Neutrophil (primary cell): ENCODE results near the gene HOXA11.

Experiments
- H3K27ac ChIP-seq: fragments of 200-600 bp; sonication (generic); 2 replicates; pipeline ENCODE4 v1.5.1; 2016; ENCODE audit warnings: mild to moderate bottlenecking, moderate library complexity
- H3K27me3 ChIP-seq: fragments of 200-600 bp; sonication (generic); 2 replicates; pipeline ENCODE4 v1.6.0; 2016; ENCODE audit warnings: mild to moderate bottlenecking
- H3K36me3 ChIP-seq: fragments of 200-600 bp; sonication (generic); 2 replicates; pipeline ENCODE4 v1.5.1; 2017
- H3K4me1 ChIP-seq, 2 experiments: fragments of 200-600 bp in 1 of 2; sonication (generic) in 1 of 2; 1 replicate in 1 of 2; 2 replicates in 1 of 2; pipeline versions ENCODE4 v1.5.1 to v1.6.1; 2013 to 2016; ENCODE audit warnings: low read depth in 1 of 2, low read length in 1 of 2, mild to moderate bottlenecking in 1 of 2, moderate library complexity in 1 of 2; ENCODE audit not compliant: control insufficient read depth in 1 of 2, insufficient read depth in 1 of 2
- H3K4me3 ChIP-seq, 2 experiments: fragments of 200-600 bp in 1 of 2; sonication (generic) in 1 of 2; 1 replicate in 1 of 2; 2 replicates in 1 of 2; pipeline ENCODE4 v1.5.1; 2013 to 2016; ENCODE audit warnings: low read depth in 1 of 2, low read length in 1 of 2, mild to moderate bottlenecking in 1 of 2, moderate library complexity in 1 of 2
- H3K9me3 ChIP-seq: fragments of 200-600 bp; sonication (generic); 2 replicates; pipeline ENCODE4 v1.5.1; 2016
- TF ChIP-seq, protein P1 (sequence below): fragments of 200-600 bp; sonication (generic); IDR thresholded peaks from 2 replicates; pipeline ENCODE4 v1.5.1; 2016; ENCODE audit warnings: antibody characterized with exemption

Gene HOXA11

DNA sequence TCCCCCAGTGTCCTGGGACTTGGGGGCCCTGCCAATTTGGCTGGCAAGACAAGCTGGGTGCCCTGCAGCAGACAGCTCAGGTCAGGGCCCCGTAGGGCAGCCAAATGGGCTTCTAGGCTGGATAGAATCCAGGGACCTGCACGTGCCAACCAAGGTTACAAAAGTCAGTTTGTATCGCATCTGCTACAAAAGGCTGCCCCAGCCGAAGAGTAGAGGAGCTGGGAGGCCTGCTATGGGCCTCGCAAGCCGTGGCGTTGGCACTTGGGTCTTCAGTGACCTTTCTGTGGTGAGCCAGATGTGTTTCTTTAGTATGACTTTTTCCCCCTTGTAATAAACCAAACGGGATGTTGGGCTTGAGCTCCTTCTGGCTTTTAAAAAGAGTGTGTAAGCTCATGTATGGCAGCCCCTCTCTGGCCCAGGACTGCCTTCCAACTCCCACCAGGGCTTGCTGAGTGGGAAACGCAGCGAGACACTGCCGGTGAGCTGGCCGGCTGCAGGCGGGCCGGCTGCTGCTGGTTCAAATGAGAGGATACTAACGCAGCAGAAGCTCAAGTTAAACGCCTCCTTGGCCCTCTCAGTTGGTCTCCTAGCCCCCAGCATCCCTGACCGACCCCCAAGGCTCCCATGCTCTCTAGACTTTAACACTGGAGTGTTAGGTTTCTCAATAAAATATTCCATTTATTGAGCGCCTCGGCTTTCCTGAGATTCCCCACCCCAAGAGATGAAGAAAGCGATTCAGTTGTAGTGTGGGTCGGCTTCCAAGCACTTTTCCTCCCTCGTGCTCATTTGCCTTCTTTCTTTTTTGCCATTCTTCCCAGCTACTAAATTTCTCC is 7.9 kb downstream of the HOXA11 start:
- TF ChIP-seq, protein P1, sequence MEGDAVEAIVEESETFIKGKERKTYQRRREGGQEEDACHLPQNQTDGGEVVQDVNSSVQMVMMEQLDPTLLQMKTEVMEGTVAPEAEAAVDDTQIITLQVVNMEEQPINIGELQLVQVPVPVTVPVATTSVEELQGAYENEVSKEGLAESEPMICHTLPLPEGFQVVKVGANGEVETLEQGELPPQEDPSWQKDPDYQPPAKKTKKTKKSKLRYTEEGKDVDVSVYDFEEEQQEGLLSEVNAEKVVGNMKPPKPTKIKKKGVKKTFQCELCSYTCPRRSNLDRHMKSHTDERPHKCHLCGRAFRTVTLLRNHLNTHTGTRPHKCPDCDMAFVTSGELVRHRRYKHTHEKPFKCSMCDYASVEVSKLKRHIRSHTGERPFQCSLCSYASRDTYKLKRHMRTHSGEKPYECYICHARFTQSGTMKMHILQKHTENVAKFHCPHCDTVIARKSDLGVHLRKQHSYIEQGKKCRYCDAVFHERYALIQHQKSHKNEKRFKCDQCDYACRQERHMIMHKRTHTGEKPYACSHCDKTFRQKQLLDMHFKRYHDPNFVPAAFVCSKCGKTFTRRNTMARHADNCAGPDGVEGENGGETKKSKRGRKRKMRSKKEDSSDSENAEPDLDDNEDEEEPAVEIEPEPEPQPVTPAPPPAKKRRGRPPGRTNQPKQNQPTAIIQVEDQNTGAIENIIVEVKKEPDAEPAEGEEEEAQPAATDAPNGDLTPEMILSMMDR = no peak
- H3K9me3 ChIP-seq = no peaks in the 10 kb centered on the region
- no peak overlapping the region for H3K27ac ChIP-seq
- H3K27me3 ChIP-seq = peaks cover 100% of the 10 kb centered on the region
- no peaks in the 10 kb centered on the region for H3K36me3 ChIP-seq
- peaks cover 23 to 34% of the 10 kb centered on the region in 2 experiments for H3K4me1 ChIP-seq
- H3K4me3 ChIP-seq = no peak overlapping the region

DNA sequence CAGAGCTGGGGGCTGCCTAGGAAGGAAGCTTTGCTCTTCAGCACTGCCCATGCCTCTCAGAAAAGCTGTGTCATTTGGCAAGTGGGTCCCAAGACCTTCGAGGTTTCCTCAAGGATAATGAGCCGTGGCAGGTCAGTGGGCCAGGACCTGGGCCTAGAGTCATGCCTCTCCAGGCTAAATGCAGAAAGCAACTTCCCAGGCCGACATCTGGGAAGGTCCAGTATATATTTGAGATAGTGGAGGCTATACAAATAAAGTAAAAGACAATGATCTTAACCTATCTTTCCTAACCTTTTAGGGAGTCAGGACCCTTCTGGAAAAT is 8.5 kb downstream of the HOXA11 start:
- H3K27ac ChIP-seq = no peak overlapping the region
- no peaks in the 10 kb centered on the region for H3K9me3 ChIP-seq
- peaks cover 29 to 41% of the 10 kb centered on the region in 2 experiments for H3K4me1 ChIP-seq
- TF ChIP-seq, protein P1 = no peak
- no peak overlapping the region for H3K4me3 ChIP-seq
- peaks cover 100% of the 10 kb centered on the region for H3K27me3 ChIP-seq
- H3K36me3 ChIP-seq = no peaks in the 10 kb centered on the region

DNA sequence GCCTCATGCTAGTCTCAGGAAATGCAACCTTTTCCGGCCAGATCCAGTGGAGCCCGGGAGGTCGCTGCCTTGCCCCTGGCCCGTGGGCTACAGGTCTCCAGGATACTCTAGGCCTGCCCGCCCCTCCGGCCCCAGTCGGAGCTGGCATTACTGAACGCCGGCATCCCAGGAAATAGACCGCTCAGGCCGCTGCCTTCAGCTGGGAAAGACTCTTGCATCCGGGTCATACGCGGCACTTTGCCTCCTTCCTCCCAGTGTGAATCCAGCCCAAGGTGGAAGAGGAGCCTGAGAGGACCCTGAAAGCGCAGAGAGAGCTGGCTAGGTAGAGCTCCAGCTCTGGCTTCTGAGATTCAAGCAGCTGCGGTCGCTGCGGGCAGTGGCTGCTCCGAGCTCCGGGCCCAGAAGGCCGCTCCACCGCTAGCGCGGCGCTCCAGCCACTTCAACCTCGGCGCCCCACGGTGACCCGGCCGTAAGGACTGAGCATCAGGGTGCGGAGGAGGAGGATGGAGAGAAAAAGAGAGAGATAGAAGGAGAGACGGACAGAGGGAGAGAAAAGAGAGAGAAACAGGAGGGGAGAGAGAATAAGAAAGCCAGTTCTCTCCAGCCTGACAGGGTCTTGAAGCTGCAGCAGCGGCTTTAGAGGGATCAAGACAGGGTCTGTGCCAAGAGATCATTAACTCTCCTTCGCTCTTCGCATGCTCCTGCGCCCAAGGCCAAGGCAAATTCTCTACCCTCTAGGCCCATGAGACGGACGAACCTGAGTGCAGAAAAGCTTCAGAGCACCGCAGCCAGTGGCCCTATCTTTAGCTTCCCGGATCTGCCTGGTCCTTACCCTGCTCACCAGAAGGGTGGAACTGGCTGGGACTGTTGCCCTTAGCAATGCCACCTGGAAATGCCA is 9.2 kb downstream of the HOXA11 start:
- Histone ChIP-seq H3K36me3 (no peaks in the 10 kb centered on the region), H3K27me3 (peaks cover 100% of the 10 kb centered on the region), H3K9me3 (no peaks in the 10 kb centered on the region), H3K4me1 (peaks cover 29 to 43% of the 10 kb centered on the region in 2 experiments), H3K27ac (no peak overlapping the region), H3K4me3 (no peak overlapping the region)
- TF ChIP-seq, protein P1 = no peak

DNA sequence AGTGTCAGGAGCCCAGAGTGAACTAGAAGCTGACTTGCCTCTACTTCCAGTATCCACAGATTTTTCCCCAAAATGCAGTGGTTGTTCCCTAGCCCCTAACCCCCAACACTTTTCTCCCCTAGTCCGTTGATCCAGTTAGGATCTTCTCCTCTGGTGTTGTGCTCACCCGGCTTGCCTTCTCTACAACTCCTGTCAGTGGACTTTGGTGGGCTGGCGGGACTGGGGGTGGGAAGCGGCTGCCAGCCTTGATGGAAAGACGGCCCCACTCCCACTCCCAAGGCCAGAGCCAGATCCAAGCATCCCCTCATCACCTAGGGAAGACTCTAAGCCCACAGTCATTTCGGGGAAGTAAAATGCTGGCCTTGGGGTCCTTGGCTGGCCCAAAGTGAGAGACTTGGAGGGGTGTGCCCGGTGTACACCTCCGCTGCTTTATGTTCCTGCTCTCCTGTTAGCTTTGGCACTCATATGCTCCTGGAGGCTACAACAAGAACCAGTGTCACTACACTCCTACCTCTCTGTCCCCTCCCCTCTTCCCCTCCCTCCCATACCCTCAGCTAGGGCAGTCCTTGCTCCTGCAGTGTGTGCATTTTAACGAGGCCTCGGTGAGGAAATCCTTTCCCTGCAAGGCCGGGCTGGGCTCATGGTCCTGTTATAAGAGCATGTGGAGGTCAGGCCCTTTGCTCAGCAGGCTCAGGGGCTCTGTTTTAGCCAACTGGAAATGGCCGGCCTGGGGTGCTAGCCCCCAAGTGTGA is 10.0 kb downstream of the HOXA11 start:
- peaks cover 100% of the 10 kb centered on the region for H3K27me3 ChIP-seq
- H3K9me3 ChIP-seq = no peaks in the 10 kb centered on the region
- peak overlapping the region in 1 of 2 experiments; percentile 67 for H3K4me3 ChIP-seq
- no peak overlapping the region for H3K27ac ChIP-seq
- H3K4me1 ChIP-seq = peaks cover 29 to 43% of the 10 kb centered on the region in 2 experiments
- H3K36me3 ChIP-seq = no peaks in the 10 kb centered on the region
- TF ChIP-seq, protein P1 = no peak
